ENCODE measurements around the gene DUSP9. TPM values are rescaled to one million over a fixed set of nuclear protein-coding genes. Genes with fewer than 3 reads are reported as not detected.

Gene DUSP9
- total RNA-seq, 1 donor, result not detected

DNA sequence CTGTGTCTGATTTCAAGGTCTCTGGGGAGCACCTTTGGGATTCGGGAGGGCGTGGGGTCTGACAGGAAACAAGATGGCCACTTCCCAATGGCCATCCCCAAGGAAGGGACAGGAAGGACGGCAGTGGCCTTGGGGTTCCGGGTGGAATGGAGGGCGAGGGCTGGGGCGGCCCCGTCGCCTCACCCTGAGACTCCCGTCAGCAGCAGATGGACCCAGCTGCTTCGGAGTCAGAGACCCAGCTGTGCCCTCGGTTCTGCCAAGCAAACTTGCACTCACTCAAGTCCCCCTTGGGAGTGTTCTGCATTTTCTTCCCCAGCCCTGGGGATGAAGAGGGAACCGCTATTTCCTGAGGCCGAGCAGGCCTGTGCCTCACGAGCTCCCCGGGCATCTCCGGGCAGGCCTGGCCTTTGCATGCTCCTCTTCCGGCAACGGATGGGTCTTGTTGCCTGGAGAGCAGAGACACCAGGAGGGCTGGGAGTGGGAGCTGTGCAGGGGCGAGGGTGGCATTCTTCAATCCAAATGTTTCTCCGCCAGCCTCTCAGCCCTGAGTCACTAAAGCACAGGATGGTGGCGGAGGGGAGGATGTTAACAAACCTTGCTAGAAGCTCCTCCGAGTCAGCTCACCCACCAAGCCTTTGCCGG is 6.8 kb upstream of the DUSP9 start:
- no peak overlapping the region for H3K4me3 ChIP-seq (ENCODE audit: low read depth, low read length)
- TF ChIP-seq, protein P1, sequence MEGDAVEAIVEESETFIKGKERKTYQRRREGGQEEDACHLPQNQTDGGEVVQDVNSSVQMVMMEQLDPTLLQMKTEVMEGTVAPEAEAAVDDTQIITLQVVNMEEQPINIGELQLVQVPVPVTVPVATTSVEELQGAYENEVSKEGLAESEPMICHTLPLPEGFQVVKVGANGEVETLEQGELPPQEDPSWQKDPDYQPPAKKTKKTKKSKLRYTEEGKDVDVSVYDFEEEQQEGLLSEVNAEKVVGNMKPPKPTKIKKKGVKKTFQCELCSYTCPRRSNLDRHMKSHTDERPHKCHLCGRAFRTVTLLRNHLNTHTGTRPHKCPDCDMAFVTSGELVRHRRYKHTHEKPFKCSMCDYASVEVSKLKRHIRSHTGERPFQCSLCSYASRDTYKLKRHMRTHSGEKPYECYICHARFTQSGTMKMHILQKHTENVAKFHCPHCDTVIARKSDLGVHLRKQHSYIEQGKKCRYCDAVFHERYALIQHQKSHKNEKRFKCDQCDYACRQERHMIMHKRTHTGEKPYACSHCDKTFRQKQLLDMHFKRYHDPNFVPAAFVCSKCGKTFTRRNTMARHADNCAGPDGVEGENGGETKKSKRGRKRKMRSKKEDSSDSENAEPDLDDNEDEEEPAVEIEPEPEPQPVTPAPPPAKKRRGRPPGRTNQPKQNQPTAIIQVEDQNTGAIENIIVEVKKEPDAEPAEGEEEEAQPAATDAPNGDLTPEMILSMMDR (IDR thresholded peaks at IDR 0.05; ENCODE audit: insufficient read depth, low read depth, low read length), result no peak
- DNase-seq (ENCODE audit: low read depth), result no peak

DNA sequence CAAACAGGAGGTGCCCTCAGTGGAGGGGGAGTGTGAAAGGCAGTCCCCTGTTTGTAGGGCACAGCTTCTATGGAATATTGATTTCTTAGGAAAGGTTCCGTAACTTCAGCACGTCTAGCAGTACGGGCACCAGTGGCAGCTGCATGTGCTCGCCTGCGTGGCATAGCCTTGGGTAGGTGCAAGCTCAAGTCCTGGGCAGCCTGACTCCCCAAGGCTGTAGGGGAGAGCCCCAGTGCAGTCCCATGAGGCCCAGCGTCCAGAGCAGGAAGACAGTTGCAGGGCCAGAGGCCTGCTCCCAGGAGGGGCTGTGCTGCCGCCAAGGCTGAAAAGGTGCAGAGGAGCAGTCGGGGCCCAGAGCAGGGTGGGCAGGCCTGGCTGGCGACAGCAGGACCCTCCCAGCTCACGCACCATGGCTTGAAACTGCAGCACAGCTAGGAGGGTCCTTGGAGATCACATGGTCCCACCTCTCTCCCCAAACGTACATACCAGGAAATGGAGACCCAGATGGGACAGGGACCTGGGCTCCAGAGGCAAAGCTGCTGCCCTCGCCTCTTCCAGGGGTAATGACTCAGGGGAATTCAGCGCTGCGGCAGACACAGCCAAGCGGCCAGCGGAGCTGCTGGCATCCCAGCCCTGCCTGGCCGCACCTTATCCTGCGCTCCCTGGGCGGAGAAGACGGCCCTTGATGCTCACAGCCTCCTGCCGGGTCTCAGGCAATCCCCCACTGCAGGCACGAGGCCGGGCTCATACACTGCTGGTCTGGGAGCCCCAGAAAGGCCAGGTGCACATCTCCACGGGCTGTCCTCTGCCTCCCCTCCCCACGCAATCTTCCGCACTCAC is 6.0 kb upstream of the DUSP9 start:
- TF ChIP-seq, protein P1 (IDR thresholded peaks at IDR 0.05; ENCODE audit: insufficient read depth, low read depth, low read length), result no peak
- no peak for DNase-seq (ENCODE audit: low read depth)
- no peak overlapping the region for H3K4me3 ChIP-seq (ENCODE audit: low read depth, low read length)

DNA sequence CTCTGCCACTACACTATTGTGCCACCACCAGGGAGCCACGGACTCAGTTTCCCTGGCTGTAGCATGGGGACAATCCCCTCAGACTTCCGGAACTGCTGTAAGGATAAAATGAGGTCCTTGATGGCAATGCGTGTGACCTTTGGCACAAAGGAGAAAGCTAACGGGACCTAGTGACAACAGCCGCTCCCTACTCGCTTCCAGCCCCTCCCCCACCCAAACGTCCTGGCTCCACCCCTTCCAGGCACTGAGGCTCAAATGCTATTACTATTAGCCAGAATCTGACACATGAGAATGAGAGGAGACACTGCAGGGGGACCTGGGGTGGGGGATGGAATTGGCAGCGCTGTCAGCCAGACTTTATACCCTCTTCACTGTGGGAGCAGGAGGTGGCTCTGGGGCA is 5.4 kb upstream of the DUSP9 start:
- no peak overlapping the region for H3K4me3 ChIP-seq (ENCODE audit: low read depth, low read length)

DNA sequence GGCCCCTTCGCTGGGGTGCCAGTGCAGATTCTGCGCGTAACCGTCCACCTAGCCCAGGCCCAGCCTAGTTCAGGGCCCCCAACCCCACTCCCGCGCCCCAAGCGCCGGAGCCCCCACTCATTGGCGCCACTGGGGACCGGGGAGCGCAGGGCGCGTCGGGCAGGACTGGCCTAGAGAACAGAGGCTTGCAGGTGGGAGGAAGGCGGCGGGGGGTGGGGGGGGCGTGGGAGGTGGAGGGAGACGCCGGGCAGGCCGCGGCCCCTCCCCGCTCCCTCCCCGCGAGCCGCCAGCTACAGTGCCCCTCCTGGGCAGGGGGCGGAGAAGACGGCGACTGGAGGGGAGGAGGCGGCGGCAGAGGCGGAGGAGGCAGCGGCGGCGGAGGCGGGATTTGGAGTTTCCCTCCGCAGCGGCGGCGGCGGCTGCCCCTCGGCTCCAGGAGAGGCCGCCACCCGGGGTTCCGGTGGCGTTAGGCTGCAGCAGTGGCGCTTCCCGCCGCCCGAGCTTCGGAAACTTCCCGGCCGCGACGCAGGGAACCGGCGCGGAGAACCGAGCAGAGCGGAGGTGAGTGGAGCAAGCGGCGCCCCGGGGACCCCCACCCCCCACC is 4.8 kb upstream of the DUSP9 start:
- no peak for DNase-seq (ENCODE audit: low read depth)
- TF ChIP-seq, protein P1 (IDR thresholded peaks at IDR 0.05; ENCODE audit: insufficient read depth, low read depth, low read length), result no peak
- H3K4me3 ChIP-seq (ENCODE audit: low read depth, low read length), result no peak overlapping the region

More for the DNA sequence above, 5.4 kb upstream of the DUSP9 start:
- TF ChIP-seq, protein P1 (IDR thresholded peaks at IDR 0.05; ENCODE audit: insufficient read depth, low read depth, low read length), result no peak
- no peak for DNase-seq (ENCODE audit: low read depth)

DNA sequence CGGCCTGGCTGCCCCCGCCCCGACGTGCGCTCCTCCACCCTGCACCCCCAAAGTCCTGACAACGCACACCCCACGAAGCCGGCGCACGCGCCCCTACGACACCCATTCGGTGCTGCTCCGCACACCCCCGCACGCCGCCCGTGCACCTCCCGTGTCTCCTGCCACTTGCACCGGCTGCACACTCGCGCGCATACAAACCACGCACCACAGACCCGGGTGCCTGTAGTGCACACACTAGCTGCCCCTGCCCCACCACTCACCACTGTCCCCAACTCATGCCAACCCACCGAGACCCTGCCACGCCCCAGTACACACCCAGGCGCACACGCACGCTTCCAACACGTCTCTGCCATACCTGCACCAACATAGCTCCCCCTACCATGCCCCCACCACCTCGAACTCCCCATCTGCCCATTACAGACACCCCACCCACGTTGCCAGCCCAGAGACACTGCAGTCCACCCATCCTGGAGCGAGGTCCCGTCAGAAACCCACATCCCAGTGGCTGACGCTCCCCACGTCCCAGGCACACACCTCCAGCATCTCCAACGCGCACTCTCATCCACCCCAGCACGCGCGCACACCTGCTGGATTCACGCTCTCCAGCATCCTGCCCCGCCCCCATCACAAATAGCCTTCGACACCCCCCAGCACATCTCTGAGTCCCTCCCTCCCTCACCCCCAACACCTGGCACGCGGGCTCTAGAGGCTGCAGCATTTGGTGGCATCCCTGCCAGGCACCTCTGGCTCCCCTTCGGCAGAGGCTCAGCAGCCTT is 4.2 kb upstream of the DUSP9 start:
- TF ChIP-seq, protein P1 (IDR thresholded peaks at IDR 0.05; ENCODE audit: insufficient read depth, low read depth, low read length), result no peak
- no peak for DNase-seq (ENCODE audit: low read depth)
- H3K4me3 ChIP-seq (ENCODE audit: low read depth, low read length), result no peak overlapping the region
